Kidney (tissue), 14 donors: ENCODE measurements around the gene HES4. TPM values are rescaled to one million over a fixed set of nuclear protein-coding genes. Genes with fewer than 3 reads are reported as not detected.

Experiments
- DNase-seq, 5 donors: peaks; one replicate each; pipeline ENCODE4 v3.0.0-alpha.2; 2013 to 2020
- FAIRE-seq: peaks from 2 replicates; lab custom pipeline; 2012; peaks lifted over from hg19 to GRCh38; lab: Jason Lieb, UNC
- H3K27ac ChIP-seq, 2 donors: one replicate each; pipeline ENCODE4 v1.7.0; 2013; ENCODE audit warnings: low read depth in 2 of 2, low read length in 2 of 2, inconsistent platforms in 1 of 2
- H3K27me3 ChIP-seq: one replicate; pipeline ENCODE4 v1.7.1; 2013; ENCODE audit warnings: low read length, inconsistent platforms; ENCODE audit not compliant: control insufficient read depth, insufficient read depth
- H3K36me3 ChIP-seq, 3 donors: one replicate each; pipeline versions ENCODE4 v1.7.0 to v1.7.1; 2013; ENCODE audit warnings: low read length in 3 of 3, control low read depth in 1 of 3, inconsistent platforms in 1 of 3; ENCODE audit not compliant: insufficient read depth in 3 of 3, control insufficient read depth in 2 of 3
- H3K4me1 ChIP-seq, 3 donors: one replicate each; pipeline versions ENCODE4 v1.7.0 to v1.7.1; 2013; ENCODE audit warnings: low read length in 3 of 3, inconsistent platforms in 1 of 3, low read depth in 1 of 3; ENCODE audit not compliant: control insufficient read depth in 2 of 3, insufficient read depth in 2 of 3
- H3K4me3 ChIP-seq, 3 donors: one replicate each; pipeline versions ENCODE4 v1.7.0 to v1.8.1; 2013; ENCODE audit warnings: low read length in 3 of 3, control low read depth in 1 of 3, inconsistent platforms in 1 of 3
- H3K9ac ChIP-seq, 3 donors: one replicate each; pipeline versions ENCODE4 v1.7.0 to v1.7.1; 2013; ENCODE audit warnings: low read length in 3 of 3, control low read depth in 1 of 3, inconsistent platforms in 1 of 3
- H3K9me3 ChIP-seq, 3 donors: one replicate each; pipeline versions ENCODE4 v1.7.0 to v1.7.1; 2013; ENCODE audit warnings: low read length in 3 of 3, control low read depth in 1 of 3, inconsistent platforms in 1 of 3; ENCODE audit not compliant: control insufficient read depth in 2 of 3, insufficient read depth in 1 of 3
- intact Hi-C: fragments of 100-400 bp; cut with DNase I; formaldehyde crosslinking; loops from one replicate; pipeline ENCODE4 v1.11.1; 2022
- polyA plus RNA-seq: library from polyadenylated mRNA; stranded (reverse); fragments of 350-450 nt; fragmentation: Illumina TruSeq; extraction: RNeasy Lipid Tissue Mini Kit (QIAGEN cat#74804); gene quantifications from one replicate; pipeline ENCODE4 v1.2.3, GENCODE V29; 2014; ENCODE audit warnings: low read depth, low replicate concordance; ENCODE audit not compliant: insufficient read depth
- total RNA-seq: library from RNA; stranded (reverse); fragmentation: NEBNext Ultra II Directional; extraction: Animal tissue kit (Norgen Biotek cat#: 25700); gene quantifications from one replicate; pipeline ENCODE4 v1.2.1, GENCODE V29; 2021
- TF ChIP-seq, protein P1 (sequence below): IDR thresholded peaks from 3 replicates; pipeline ENCODE4 v1.5.1; 2012; ENCODE audit warnings: mild to moderate bottlenecking, moderate library complexity, borderline replicate concordance; ENCODE audit not compliant: insufficient read depth; ENCODE audit errors: extremely low read depth
- donor health status: control.
- donor health status: control.
- donor health status: control.
- donor health status: control.
- donor health status: control.
- donor health status: DM: yes; HTN: yes; CAD: no.
- donor health status: Normal renal cell carcinoma (clear cell type).

The HES4 gene
- total and polyA plus RNA-seq, 2 donors from 2014 or later = 15.8 to 32.0 TPM

DNA sequence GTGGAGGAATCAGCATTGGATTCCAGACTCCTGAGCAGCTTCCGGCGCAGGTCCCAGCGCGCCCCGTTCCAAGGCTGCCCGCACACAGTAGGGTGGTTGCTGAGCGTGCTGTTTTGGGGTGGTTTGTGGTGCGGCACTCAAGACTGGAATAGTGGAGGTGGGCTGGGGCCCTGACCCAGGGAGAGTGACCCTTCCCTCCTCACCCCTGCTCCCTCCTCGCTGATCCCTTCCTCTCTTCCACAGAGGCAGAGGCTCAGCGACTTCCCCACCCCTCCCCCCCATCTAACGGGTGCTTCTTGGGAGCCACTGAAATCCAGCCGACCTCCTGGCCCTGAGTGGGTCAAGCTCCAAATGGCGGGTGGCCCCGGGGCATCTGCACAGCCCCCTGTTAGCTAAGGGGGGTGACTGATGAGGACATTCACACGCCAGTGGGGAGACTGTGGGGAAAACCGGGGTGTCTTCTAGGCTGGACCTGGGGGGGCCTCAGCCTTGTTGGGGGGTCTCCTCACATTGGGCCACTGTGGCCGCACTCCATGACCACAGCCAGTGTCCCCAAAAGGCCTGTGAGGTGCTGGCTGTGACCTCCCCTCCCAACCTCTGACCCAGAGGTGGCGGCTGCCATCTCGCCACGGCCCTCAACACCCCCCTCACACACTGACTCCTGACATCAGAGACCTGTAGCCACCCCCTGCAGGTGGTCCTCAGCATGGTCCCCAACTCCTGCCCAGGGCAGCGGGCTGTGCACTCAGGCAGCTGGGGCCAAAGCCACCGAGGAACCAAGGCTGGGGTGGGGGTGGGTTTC, 3.9 kb upstream of the HES4 start:
- Histone ChIP-seq H3K36me3 (no peaks in the 10 kb centered on the region), H3K9ac (no peak overlapping the region), H3K4me3 (no peak overlapping the region), H3K27me3 (no peaks in the 10 kb centered on the region), H3K27ac (no peak overlapping the region), H3K4me1 (peaks cover 0 to 18% (median 4%) of the 10 kb centered on the region in 3 donors), H3K9me3 (no peaks in the 10 kb centered on the region)
- FAIRE-seq (no peak), DNase-seq (peak in 2 of 5 donors; percentile 65 to 66)
- TF ChIP-seq, protein P1, sequence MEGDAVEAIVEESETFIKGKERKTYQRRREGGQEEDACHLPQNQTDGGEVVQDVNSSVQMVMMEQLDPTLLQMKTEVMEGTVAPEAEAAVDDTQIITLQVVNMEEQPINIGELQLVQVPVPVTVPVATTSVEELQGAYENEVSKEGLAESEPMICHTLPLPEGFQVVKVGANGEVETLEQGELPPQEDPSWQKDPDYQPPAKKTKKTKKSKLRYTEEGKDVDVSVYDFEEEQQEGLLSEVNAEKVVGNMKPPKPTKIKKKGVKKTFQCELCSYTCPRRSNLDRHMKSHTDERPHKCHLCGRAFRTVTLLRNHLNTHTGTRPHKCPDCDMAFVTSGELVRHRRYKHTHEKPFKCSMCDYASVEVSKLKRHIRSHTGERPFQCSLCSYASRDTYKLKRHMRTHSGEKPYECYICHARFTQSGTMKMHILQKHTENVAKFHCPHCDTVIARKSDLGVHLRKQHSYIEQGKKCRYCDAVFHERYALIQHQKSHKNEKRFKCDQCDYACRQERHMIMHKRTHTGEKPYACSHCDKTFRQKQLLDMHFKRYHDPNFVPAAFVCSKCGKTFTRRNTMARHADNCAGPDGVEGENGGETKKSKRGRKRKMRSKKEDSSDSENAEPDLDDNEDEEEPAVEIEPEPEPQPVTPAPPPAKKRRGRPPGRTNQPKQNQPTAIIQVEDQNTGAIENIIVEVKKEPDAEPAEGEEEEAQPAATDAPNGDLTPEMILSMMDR = no peak
- intact Hi-C loops = no loop called here

DNA sequence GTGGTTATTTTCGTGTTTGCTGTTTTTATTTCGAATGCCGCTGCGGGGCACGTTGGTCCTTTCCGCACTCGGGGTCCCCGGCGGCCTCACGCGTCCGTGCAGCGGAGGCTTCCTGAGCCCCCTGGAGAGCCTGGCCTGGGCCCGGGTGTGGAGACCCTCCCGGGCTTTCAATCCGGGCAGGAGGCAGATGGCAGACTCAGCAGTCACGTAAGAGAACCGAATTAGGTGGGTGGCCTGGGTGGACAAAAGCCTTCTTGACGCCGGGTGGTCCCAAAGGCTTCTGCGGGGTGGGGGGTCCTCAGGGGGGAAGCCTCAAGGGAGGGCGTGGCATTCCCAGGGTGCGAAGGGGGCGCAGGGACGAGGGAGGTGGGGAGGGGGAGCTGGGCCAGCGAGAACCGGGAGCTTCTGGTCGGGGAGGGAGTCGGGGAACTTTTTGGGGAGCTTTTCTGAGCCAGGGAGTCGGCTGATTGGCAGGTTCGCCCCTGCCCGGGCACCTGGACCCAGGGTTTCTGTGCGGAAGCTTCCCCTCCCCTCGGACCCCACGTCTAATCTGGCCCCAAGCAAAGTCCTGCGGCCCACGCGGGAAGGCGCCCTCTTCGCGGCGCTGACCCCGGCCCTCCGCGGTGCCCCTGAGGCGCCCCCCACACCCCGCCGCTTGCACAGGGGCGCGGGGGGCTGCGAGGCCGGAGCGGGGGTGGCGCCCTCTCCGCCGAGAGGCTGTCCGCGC, 1.3 kb upstream of the HES4 start:
- Histone ChIP-seq H3K27ac (peak overlapping the region; percentile 90 to 97), H3K9ac (peak overlapping the region; percentile 23 to 58 (median 41)), H3K4me1 (peaks cover 0 to 20% (median 4%) of the 10 kb centered on the region in 3 donors), H3K36me3 (no peaks in the 10 kb centered on the region), H3K9me3 (no peaks in the 10 kb centered on the region), H3K4me3 (peak overlapping the region; percentile 38 to 59 (median 44)), H3K27me3 (no peaks in the 10 kb centered on the region)
- TF ChIP-seq, protein P1 = no peak
- DNase-seq (peak in 3 of 5 donors; percentile 32 to 82 (median 80)), FAIRE-seq (no peak)
- intact Hi-C loops = no loop called here

DNA sequence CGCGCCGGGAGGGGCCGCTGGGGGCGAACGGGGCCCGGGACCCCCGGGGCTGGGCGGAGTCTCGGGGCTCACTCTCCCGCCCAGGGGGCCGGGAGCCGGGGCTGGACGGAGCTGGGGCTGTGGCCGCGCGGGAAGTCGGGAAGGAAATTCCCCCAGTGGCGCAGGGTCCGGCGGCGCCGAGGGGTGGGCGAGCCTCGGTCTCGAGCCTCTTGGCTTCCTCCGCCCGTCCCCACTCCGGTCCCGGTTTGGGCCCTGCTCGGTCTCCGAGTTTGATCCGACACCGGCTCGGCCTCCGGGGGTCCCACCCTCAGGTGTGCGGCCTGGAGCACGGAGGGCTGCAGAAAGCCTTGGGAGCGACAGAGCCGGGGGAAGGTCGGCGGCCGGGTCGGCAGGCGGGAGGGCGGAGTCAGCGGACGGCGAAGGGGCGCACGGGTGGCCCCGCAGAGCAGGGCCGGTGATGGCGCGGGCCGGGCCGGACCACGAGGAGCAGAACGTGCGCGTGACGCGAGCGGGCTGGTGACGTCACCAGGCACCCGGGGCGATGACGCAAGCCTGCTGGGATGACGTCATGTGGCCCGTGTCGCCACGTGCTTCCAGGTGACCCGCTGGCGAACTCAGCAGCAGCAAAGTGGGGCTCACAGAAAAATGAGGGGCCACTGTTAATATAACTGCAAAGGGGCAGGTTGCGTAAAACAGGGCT, 610 bp upstream of the HES4 start:
- peak overlapping the region; percentile 90 to 97 for H3K27ac ChIP-seq
- intact Hi-C loops = no loop called here
- H3K4me3 ChIP-seq = peak overlapping the region; percentile 38 to 59 (median 44)
- H3K27me3 ChIP-seq = no peaks in the 10 kb centered on the region
- TF ChIP-seq, protein P1 = no peak
- peak; percentile 85 to 94 (median 93) for DNase-seq
- H3K4me1 ChIP-seq = peaks cover 0 to 18% (median 2%) of the 10 kb centered on the region in 3 donors
- no peaks in the 10 kb centered on the region for H3K36me3 ChIP-seq
- H3K9ac ChIP-seq = peak overlapping the region; percentile 26 to 58 (median 41)
- H3K9me3 ChIP-seq = no peaks in the 10 kb centered on the region
- FAIRE-seq = no peak
